Right lobe of liver (tissue), 4 donors: ENCODE data around the gene GATA3.

ENCODE experiments used
- POLR2A ChIP-seq: fragments of 450-650 bp; IDR thresholded peaks from one replicate; pipeline ENCODE4 v1.6.1; 2017; ENCODE audit warnings: antibody characterized with exemption, mild to moderate bottlenecking
- TF ChIP-seq, protein P1 (sequence below), 4 donors: fragments of 200-600 bp in 3 of 4; fragments of 450-650 bp in 1 of 4; IDR thresholded peaks; one replicate each; pipeline versions ENCODE4 v1.5.1 to v1.8.0; 2016 to 2022; ENCODE audit warnings: antibody characterized with exemption in 4 of 4, mild to moderate bottlenecking in 2 of 4
- donor health status: DM: no; HTN: no; CAD: no.
- donor health status: DM: no; HTN: no; CAD: no.
- donor health status: DM: no; HTN: yes; CAD: no.

DNA sequence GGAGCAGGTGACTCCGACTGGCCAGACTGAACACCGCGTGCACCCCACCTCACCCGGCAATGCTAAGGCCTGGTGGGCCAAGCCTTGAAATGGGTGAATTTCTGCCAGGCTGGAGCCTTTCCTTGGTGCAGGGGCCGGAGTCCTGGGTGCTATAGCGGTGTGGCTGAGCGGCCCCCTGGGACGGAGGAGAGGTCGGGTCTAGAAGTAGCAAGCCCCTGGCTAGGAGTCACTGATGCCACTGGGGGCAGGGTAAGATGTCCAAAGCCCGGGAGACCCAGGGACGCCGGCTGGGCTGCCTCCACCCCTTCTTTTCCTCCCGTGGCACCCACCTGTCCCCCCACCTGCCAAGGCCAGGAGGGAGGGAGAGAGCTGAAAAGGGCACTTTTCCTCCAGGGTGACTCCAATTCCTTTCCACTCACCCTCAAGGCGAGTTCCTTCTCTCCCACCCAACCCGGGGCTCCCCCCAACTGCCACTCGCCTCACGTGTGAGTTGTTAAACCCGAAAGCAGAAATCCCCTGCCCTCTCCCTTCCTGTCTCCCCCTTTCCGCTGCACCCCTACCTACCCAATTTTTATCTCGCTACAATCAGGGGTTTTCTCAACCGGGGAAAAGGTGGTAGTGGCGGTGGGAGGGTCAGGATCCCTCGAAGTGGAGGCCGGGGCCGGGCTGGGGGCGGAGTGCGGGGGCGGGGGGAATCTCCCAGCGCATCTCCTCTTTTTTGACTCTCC lies 6.0 kb upstream of the GATA3 start:
- TF ChIP-seq, protein P1, sequence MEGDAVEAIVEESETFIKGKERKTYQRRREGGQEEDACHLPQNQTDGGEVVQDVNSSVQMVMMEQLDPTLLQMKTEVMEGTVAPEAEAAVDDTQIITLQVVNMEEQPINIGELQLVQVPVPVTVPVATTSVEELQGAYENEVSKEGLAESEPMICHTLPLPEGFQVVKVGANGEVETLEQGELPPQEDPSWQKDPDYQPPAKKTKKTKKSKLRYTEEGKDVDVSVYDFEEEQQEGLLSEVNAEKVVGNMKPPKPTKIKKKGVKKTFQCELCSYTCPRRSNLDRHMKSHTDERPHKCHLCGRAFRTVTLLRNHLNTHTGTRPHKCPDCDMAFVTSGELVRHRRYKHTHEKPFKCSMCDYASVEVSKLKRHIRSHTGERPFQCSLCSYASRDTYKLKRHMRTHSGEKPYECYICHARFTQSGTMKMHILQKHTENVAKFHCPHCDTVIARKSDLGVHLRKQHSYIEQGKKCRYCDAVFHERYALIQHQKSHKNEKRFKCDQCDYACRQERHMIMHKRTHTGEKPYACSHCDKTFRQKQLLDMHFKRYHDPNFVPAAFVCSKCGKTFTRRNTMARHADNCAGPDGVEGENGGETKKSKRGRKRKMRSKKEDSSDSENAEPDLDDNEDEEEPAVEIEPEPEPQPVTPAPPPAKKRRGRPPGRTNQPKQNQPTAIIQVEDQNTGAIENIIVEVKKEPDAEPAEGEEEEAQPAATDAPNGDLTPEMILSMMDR (IDR thresholded peaks at IDR 0.05) = no peak
- TF ChIP-seq POLR2A = no peak
